HG03571 (cell line): ENCODE results near the gene CTNNA2.

Experiments used
- ATAC-seq: cut with Tn5 transposase; IDR thresholded peaks from one replicate; pipeline ENCODE4 v1.9.1; 2021; ENCODE audit not compliant: unreplicated experiment

CTNNA2 gene

GRCh38 chr2:80519121-80519643, 1006.3 kb downstream of the CTNNA2 start:
- no peak for ATAC-seq

GRCh38 chr2:80519699-80520291, 1006.9 kb downstream of the CTNNA2 start:
- no peak for ATAC-seq

GRCh38 chr2:80525152-80525551, 1012.3 kb downstream of the CTNNA2 start:
- peak; percentile 79 for ATAC-seq

- ATAC-seq = no peak
Measured at GRCh38 chr2:80527119-80527518, 1014.3 kb downstream of the CTNNA2 start.

GRCh38 chr2:80529466-80530165, 1016.8 kb downstream of the CTNNA2 start:
- ATAC-seq = no peak

GRCh38 chr2:80530442-80531064, 1017.7 kb downstream of the CTNNA2 start:
- ATAC-seq = peak; percentile 56

- ATAC-seq = no peak
Measured at GRCh38 chr2:80531319-80531718, 1018.5 kb downstream of the CTNNA2 start.

GRCh38 chr2:80545420-80546210, 1032.8 kb downstream of the CTNNA2 start:
- no peak for ATAC-seq

- no peak for ATAC-seq
Measured at GRCh38 chr2:80546766-80547165, 1033.9 kb downstream of the CTNNA2 start.

- no peak for ATAC-seq
Measured at GRCh38 chr2:80547344-80547743, 1034.5 kb downstream of the CTNNA2 start.

GRCh38 chr2:80548469-80548868, 1035.6 kb downstream of the CTNNA2 start:
- ATAC-seq = no peak

GRCh38 chr2:80549901-80550300, 1037.0 kb downstream of the CTNNA2 start:
- ATAC-seq = no peak

GRCh38 chr2:80560326-80560725, 1047.5 kb downstream of the CTNNA2 start:
- ATAC-seq = no peak

GRCh38 chr2:80568011-80568410, 1055.2 kb downstream of the CTNNA2 start:
- ATAC-seq = no peak

- ATAC-seq = no peak
Measured at GRCh38 chr2:80573167-80573566, 1060.3 kb downstream of the CTNNA2 start.

GRCh38 chr2:80573950-80574349, 1061.1 kb downstream of the CTNNA2 start:
- ATAC-seq = no peak

- ATAC-seq = no peak
Measured at GRCh38 chr2:80579756-80580155, 1066.9 kb downstream of the CTNNA2 start.

- no peak for ATAC-seq
Measured at GRCh38 chr2:80591233-80591632, 1078.4 kb downstream of the CTNNA2 start.

GRCh38 chr2:80592106-80592505, 1079.3 kb downstream of the CTNNA2 start:
- ATAC-seq = no peak

GRCh38 chr2:80610108-80610507, 1097.3 kb downstream of the CTNNA2 start:
- ATAC-seq = no peak

- ATAC-seq = no peak
Measured at GRCh38 chr2:80621656-80622055, 1108.8 kb downstream of the CTNNA2 start.
